ENCODE results near the gene NCAM1. TPM values are rescaled to one million over a fixed set of nuclear protein-coding genes. Genes with fewer than 3 reads are reported as not detected.

NCAM1 gene
- total RNA-seq, 4 donors from 2014 or later = 0.98 to 1.3 (median 1.2) TPM

- no peak for TF ChIP-seq CTCF (IDR thresholded peaks at IDR 0.05; ENCODE audit: low read depth)
Measured at GRCh38 chr11:112971827-112972226, 10.6 kb downstream of the NCAM1 start.

- no peak for TF ChIP-seq CTCF (IDR thresholded peaks at IDR 0.05; ENCODE audit: low read depth)
Measured at GRCh38 chr11:112972399-112973145, 11.4 kb downstream of the NCAM1 start.

- TF ChIP-seq CTCF (IDR thresholded peaks at IDR 0.05; ENCODE audit: low read depth) = no peak
Measured at GRCh38 chr11:112975051-112975450, 13.8 kb downstream of the NCAM1 start.

- no peak for TF ChIP-seq CTCF (IDR thresholded peaks at IDR 0.05; ENCODE audit: low read depth)
Measured at GRCh38 chr11:112975493-112975892, 14.3 kb downstream of the NCAM1 start.

GRCh38 chr11:112977755-112978154 lies 16.5 kb downstream of the NCAM1 start:
- no peak for TF ChIP-seq CTCF (IDR thresholded peaks at IDR 0.05; ENCODE audit: low read depth)

- no peak for TF ChIP-seq CTCF (IDR thresholded peaks at IDR 0.05; ENCODE audit: low read depth)
Measured at GRCh38 chr11:112983887-112984286, 22.7 kb downstream of the NCAM1 start.

- TF ChIP-seq CTCF (IDR thresholded peaks at IDR 0.05; ENCODE audit: low read depth) = no peak
Measured at GRCh38 chr11:112989198-112989597, 28.0 kb downstream of the NCAM1 start.
